SK-N-SH (cell line): ENCODE results near the gene PRELID3B. TPM values are rescaled to one million over a fixed set of nuclear protein-coding genes. Genes with fewer than 3 reads are reported as not detected.

ENCODE experiments used
- CTCF ChIA-PET: fragments of 300-600, 350-600 bp; formaldehyde crosslinking; extraction: SDS; loops from one replicate; lab custom pipeline; 2021; lab: Yijun Ruan, JAX
- POLR2A ChIA-PET: fragments of 350-600 bp; sonication (Branson Sonifier 250); formaldehyde crosslinking; extraction: SDS; loops from one replicate; lab custom pipeline; 2020; ENCODE audit warnings: antibody characterized with exemption, inconsistent platforms; lab: Yijun Ruan, JAX
- DNase-seq: peaks from one replicate; pipeline ENCODE4 v3.0.0; 2012
- H2AFZ ChIP-seq: fragments of 200-600 bp; sonication (generic); 2 replicates; pipeline ENCODE4 v1.8.1; 2016; ENCODE audit warnings: antibody characterized with exemption, mild to moderate bottlenecking, low read depth
- H3F3A ChIP-seq: fragments of 200-600 bp; sonication (generic); replicated peaks from 2 replicates; pipeline ENCODE3; 2016; ENCODE audit warnings: antibody characterized with exemption, mild to moderate bottlenecking; ENCODE audit not compliant: insufficient read depth
- H3K27ac ChIP-seq, 2 experiments: fragments of 200-500 bp in 1 of 2; fragments of 200-600 bp in 1 of 2; sonication (Bioruptor generic) in 1 of 2; sonication (generic), shearing (Covaris generic) in 1 of 2; 2 replicates each; pipeline versions ENCODE4 v1.5.1 to v1.6.1; 2014 to 2016; ENCODE audit warnings: low read depth in 2 of 2, inconsistent platforms in 1 of 2, low read length in 1 of 2, mild to moderate bottlenecking in 1 of 2, mixed read lengths in 1 of 2
- H3K27me3 ChIP-seq: fragments of 200-600 bp; sonication (generic), shearing (Covaris generic); 2 replicates; pipeline ENCODE4 v1.6.1; 2016; ENCODE audit warnings: mixed run types; ENCODE audit not compliant: insufficient read depth
- H3K36me3 ChIP-seq, 2 experiments: fragments of 200-500 bp in 1 of 2; fragments of 200-600 bp in 1 of 2; sonication (Bioruptor generic) in 1 of 2; sonication (generic) in 1 of 2; replicated peaks in 1 of 2; 2 replicates each; pipeline versions ENCODE3 to v1.5.1; 2014 to 2016; ENCODE audit warnings: low read length in 1 of 2, mild to moderate bottlenecking in 1 of 2; ENCODE audit not compliant: insufficient read depth in 2 of 2, control insufficient read depth in 1 of 2
- H3K4me1 ChIP-seq, 2 experiments: fragments of 200-500 bp in 1 of 2; fragments of 200-600 bp in 1 of 2; sonication (Bioruptor generic) in 1 of 2; sonication (generic), shearing (Covaris generic) in 1 of 2; 2 replicates each; pipeline versions ENCODE4 v1.5.1 to v1.6.1; 2014 to 2016; ENCODE audit warnings: low read depth in 1 of 2, low read length in 1 of 2, mixed run types in 1 of 2; ENCODE audit not compliant: insufficient read depth in 2 of 2, control insufficient read depth in 1 of 2
- H3K4me2 ChIP-seq: fragments of 200-600 bp; sonication (generic), shearing (Covaris generic); 2 replicates; pipeline ENCODE4 v1.6.1; 2017; ENCODE audit warnings: mixed run types
- H3K4me3 ChIP-seq, 2 experiments: fragments of 200-500 bp in 1 of 2; fragments of 200-600 bp in 1 of 2; sonication (Bioruptor generic) in 1 of 2; sonication (generic), shearing (Covaris generic) in 1 of 2; 2 replicates each; pipeline versions ENCODE4 v1.5.1 to v1.8.1; 2014 to 2016; ENCODE audit warnings: low read depth in 2 of 2, inconsistent platforms in 1 of 2, low read length in 1 of 2, mild to moderate bottlenecking in 1 of 2, mixed read lengths in 1 of 2, moderate library complexity in 1 of 2
- H3K79me2 ChIP-seq: fragments of 200-600 bp; sonication (generic); 2 replicates; pipeline ENCODE4 v1.8.1; 2017; ENCODE audit warnings: mild to moderate bottlenecking; ENCODE audit not compliant: insufficient read depth
- H3K9ac ChIP-seq: fragments of 200-600 bp; sonication (generic); 2 replicates; pipeline ENCODE4 v1.6.1; 2017; ENCODE audit warnings: mixed run types
- H3K9me2 ChIP-seq: fragments of 200-600 bp; sonication (generic); 2 replicates; pipeline ENCODE4 v1.6.1; 2017; ENCODE audit warnings: mixed run types
- H3K9me3 ChIP-seq: fragments of 200-600 bp; sonication (generic); 2 replicates; pipeline ENCODE4 v1.6.1; 2017; ENCODE audit warnings: mixed run types, mild to moderate bottlenecking, moderate library complexity
- H4K20me1 ChIP-seq: fragments of 200-600 bp; sonication (generic); 2 replicates; pipeline ENCODE4 v1.6.1; 2017; ENCODE audit warnings: mild to moderate bottlenecking, mixed run types; ENCODE audit not compliant: insufficient read depth
- EP300 ChIP-seq, 2 experiments: IDR thresholded peaks; 2 replicates each; pipeline versions ENCODE4 v1.4.0 to v1.6.1; 2012; ENCODE audit warnings: borderline replicate concordance in 1 of 2, low read depth in 1 of 2, low read length in 1 of 2
- GABPA ChIP-seq: IDR thresholded peaks from 2 replicates; pipeline ENCODE4 v1.4.0; 2012; ENCODE audit warnings: low read depth, mild to moderate bottlenecking
- JUND ChIP-seq: IDR thresholded peaks from 2 replicates; pipeline ENCODE4 v1.4.0; 2012
- MEF2A ChIP-seq: IDR thresholded peaks from 2 replicates; pipeline ENCODE4 v1.4.0; 2012; ENCODE audit warnings: low read depth, borderline replicate concordance
- MXI1 ChIP-seq: IDR thresholded peaks from 2 replicates; pipeline ENCODE4 v1.6.1; 2012; ENCODE audit warnings: mild to moderate bottlenecking, low read depth, low read length, improper control_type of control experiment
- PBX3 ChIP-seq: IDR thresholded peaks from 2 replicates; pipeline ENCODE4; 2012
- REST ChIP-seq: IDR thresholded peaks from 2 replicates; pipeline ENCODE4 v1.6.1; 2012; ENCODE audit warnings: mild to moderate bottlenecking, low read depth, low read length, moderate library complexity
- RFX5 ChIP-seq: IDR thresholded peaks from 2 replicates; pipeline ENCODE4 v1.6.1; 2012; ENCODE audit warnings: mild to moderate bottlenecking, improper control_type of control experiment, low read length
- SMC3 ChIP-seq: IDR thresholded peaks from 2 replicates; pipeline ENCODE4 v1.6.1; 2012; ENCODE audit warnings: low read depth, low read length, improper control_type of control experiment
- TAF1 ChIP-seq: IDR thresholded peaks from 2 replicates; pipeline ENCODE4 v1.6.1; 2012; ENCODE audit warnings: low read depth, mild to moderate bottlenecking, low read length, moderate library complexity, borderline replicate concordance
- TCF12 ChIP-seq: IDR thresholded peaks from 2 replicates; pipeline ENCODE4 v1.4.0; 2012
- ZBTB33 ChIP-seq: IDR thresholded peaks from 2 replicates; pipeline ENCODE4 v1.4.0; 2012; ENCODE audit warnings: low read depth, borderline replicate concordance
- WGBS: methylation state at CpG from one replicate; pipeline ENCODE4 v1.1.6; 2017; ENCODE audit warnings: low lambda C conversion rate; 5-methylcytosine and 5-hydroxymethylcytosine counted together
- polyA plus RNA-seq, 3 experiments: library from polyadenylated mRNA; depleted of rRNA; stranded (reverse); fragments of >200 nt; gene quantifications; 2 replicates each; pipeline ENCODE4 v1.2.3, GENCODE V29; 2012
- TF ChIP-seq, protein P1 (sequence below): IDR thresholded peaks from 2 replicates; pipeline ENCODE4 v1.4.0; 2012; ENCODE audit warnings: low read depth, borderline replicate concordance
- TF ChIP-seq, protein P2 (sequence below): fragments of 150-350 bp; IDR thresholded peaks from 2 replicates; pipeline ENCODE4 v1.6.1; 2017; ENCODE audit warnings: antibody characterized with exemption, low read length, low read depth, borderline replicate concordance

PRELID3B gene
- polyA plus RNA-seq, 1 of the 3 experiments (the other 2 are of a cell fraction) = 20.9 TPM

DNA sequence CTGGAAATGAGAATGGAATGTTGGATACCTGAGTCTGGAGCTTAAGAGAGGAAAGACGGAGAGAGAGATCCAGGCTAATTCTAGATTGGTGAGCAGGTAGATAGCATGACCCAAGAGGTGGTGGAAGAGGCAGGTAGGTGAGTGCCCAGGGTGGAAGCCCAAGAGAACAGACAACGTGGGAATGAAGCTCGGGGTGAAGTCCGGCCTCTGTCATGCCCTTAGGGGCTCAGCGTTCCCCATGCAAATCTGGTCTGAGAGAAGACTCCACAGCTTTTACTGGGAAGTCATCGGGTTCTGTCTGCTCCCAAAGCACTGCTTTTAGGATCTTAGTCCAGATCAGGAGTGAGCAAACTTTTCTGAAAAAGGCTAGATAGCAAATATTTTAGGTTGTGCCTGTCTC is 57.9 kb downstream of the PRELID3B start:
- no peak overlapping the region for H3K4me2 ChIP-seq
- 85% methylated on average over 6 of the region's 6 CpGs for WGBS
- no peaks in the 10 kb centered on the region for H3F3A ChIP-seq
- H3K4me3 ChIP-seq = no peak overlapping the region
- H3K9ac ChIP-seq = no peak overlapping the region
- peaks cover 56% of the 10 kb centered on the region for H3K79me2 ChIP-seq
- CTCF ChIA-PET = interaction anchor here (0.8 to 1.0 kb wide), 2 partner anchors 32 to 420 kb away, joined by 3 to 4 read pairs; no protein-coding TSS in a partner anchor
- no peaks in the 10 kb centered on the region for H3K9me3 ChIP-seq
- TF ChIP-seq MEF2A (no peak), GABPA (no peak), TAF1 (no peak), ZBTB33 (no peak), SMC3 (no peak), RFX5 (no peak), EP300 (IDR thresholded peaks at IDR 0.05; ENCODE audit: borderline replicate concordance in 1 of 2, low read depth in 1 of 2, low read length in 1 of 2) (no peak), PBX3 (no peak), JUND (no peak), TCF12 (no peak), MXI1 (no peak), REST (no peak)
- TF ChIP-seq, protein P1, sequence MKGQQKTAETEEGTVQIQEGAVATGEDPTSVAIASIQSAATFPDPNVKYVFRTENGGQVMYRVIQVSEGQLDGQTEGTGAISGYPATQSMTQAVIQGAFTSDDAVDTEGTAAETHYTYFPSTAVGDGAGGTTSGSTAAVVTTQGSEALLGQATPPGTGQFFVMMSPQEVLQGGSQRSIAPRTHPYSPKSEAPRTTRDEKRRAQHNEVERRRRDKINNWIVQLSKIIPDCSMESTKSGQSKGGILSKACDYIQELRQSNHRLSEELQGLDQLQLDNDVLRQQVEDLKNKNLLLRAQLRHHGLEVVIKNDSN = no peak
- TF ChIP-seq, protein P2, sequence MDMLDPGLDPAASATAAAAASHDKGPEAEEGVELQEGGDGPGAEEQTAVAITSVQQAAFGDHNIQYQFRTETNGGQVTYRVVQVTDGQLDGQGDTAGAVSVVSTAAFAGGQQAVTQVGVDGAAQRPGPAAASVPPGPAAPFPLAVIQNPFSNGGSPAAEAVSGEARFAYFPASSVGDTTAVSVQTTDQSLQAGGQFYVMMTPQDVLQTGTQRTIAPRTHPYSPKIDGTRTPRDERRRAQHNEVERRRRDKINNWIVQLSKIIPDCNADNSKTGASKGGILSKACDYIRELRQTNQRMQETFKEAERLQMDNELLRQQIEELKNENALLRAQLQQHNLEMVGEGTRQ = no peak
- H2AFZ ChIP-seq = no peak overlapping the region
- H3K27me3 ChIP-seq = no peaks in the 10 kb centered on the region
- POLR2A ChIA-PET = interaction anchor here (0.8 to 0.9 kb wide), 2 partner anchors 47 to 96 kb away, joined by 3 to 6 read pairs; partner anchors contain the start of gene ATP5F1E
- H3K27ac ChIP-seq = peak overlapping the region in 1 of 2 experiments; percentile 40; a peak in 1 of 4 replicates
- H3K36me3 ChIP-seq = peaks cover 28 to 36% of the 10 kb centered on the region in 2 experiments
- H3K9me2 ChIP-seq = no peaks in the 10 kb centered on the region
- peaks cover 9 to 53% of the 10 kb centered on the region in 2 experiments; a peak in 3 of 4 replicates for H3K4me1 ChIP-seq
- no peak for DNase-seq
- H4K20me1 ChIP-seq = peaks cover 24% of the 10 kb centered on the region

Other genes starting within 250 kb of the PRELID3B start
- gene GNAS-AS1, start 191.9 kb downstream of the PRELID3B start, polyA plus RNA-seq (2012; rRNA removed) = 1.2 and 1.5 TPM in 2 replicates
- 1,011 and 1,562 TPM in 2 replicates for gene GNAS, start 190.1 kb downstream of the PRELID3B start, polyA plus RNA-seq (2012; rRNA removed)
- 90.0 and 94.8 TPM in 2 replicates for gene NELFCD, start 61.5 kb downstream of the PRELID3B start, polyA plus RNA-seq (2012; rRNA removed)
- 0.03 and 0.05 TPM in 2 replicates for gene CTSZ, start 35.5 kb downstream of the PRELID3B start, polyA plus RNA-seq (2012; rRNA removed)
- 0.02 TPM in 1 of 2 replicates, not detected in the other for gene TUBB1, start 23.4 kb downstream of the PRELID3B start, polyA plus RNA-seq (2012; rRNA removed)
- gene ATP5F1E, start 10.5 kb downstream of the PRELID3B start, polyA plus RNA-seq (2012; rRNA removed) = 48.0 and 60.8 TPM in 2 replicates
- gene ZNF831, start 121.0 kb upstream of the PRELID3B start, polyA plus RNA-seq (2012; rRNA removed) = not detected in 2 replicates